Stimulated activated CD8-positive, alpha-beta memory T cell treated with anti-CD3 and anti-CD28 coated beads, Interleukin-7, amount 100 ng/mL, for 48 hours (primary cell): ENCODE measurements around the gene NPEPPS.

Source experiments
- DNase-seq, 2 donors: peaks; one replicate each; pipeline ENCODE4 v3.0.0-alpha.2; 2020; ENCODE audit warnings: low read depth in 1 of 2; ENCODE audit errors: extremely low read depth in 1 of 2

The NPEPPS gene

DNA sequence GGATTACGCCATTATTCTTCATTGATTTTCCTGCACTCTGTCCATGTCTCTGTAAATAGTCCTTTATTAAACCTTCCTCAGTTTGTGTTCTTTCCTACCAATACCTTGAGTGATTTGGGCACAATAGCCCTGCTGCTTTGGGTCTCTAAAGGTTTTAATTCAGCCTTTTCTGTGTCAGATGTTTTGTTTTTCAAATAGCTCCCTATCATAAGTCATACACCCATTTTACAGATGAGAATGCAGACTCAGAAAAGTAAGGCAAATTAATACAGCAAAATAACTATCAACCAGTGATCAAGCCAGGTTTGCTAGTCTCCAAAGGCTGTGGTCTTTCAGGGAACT lies 93.8 kb downstream of the NPEPPS start:
- no peak for DNase-seq

DNA sequence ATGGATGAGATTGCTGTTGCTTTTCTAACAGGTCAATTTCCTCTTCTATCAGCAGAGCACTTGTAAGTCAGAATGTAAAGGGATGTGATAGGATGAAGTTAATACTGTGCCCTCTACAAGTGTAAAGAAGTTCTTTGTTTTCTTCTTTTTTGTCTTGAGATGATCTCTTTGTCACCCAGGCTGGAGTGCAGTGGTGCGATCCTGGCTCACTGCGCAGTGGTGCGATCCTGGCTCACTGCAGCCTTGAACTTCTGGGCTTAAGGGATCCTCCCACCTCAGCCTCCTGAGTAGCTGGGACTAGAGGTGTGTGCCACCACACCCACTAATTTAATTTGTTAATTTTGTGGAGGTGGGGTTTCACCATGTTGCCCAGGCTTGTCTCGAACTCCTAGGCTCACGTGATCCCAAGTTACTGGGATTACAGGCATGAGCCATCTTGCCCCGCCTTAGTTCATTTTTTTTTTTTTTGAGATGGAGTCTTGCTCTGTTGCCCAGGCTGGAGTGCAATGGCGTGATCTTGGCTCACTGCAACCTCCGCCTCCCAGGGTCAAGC lies 97.2 kb downstream of the NPEPPS start:
- DNase-seq, result no peak

DNA sequence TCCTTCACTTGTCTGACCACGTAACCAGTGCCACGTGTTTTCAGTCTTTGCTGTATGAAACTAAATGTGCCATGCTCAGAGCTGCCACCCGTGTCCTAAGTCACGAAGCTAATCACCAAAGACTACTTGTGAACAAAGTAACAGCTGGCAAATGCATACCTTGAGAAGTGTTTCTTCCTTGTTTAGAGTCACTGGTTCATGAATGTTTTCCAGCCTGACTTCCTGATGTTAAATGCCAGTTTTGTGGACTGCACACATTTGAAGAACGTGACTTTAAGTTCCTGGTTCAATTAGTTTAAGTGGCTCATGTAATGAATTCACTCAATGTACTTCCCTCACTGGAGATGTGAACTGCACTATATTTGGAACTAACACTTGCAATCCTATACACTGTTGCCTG lies 98.9 kb downstream of the NPEPPS start:
- no peak for DNase-seq

DNA sequence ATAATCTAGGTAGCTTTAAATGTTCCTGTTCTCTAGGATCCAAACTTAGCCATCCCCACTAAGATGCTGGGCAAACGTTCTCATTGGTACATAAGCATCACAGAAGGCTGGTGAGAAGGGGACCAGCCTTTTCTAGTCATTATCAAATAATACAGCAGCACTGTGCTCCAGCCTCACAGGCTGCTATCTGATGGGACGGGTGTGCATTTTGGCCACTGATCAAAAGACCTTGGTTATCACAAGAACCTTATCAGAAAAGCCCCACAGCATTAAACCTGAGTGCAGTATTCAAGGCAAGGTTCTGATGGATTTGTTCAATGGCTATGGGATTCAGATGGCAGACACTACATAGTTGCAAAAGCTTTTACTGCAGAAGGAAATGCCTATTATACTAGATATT lies 99.7 kb downstream of the NPEPPS start:
- DNase-seq, result no peak

DNA sequence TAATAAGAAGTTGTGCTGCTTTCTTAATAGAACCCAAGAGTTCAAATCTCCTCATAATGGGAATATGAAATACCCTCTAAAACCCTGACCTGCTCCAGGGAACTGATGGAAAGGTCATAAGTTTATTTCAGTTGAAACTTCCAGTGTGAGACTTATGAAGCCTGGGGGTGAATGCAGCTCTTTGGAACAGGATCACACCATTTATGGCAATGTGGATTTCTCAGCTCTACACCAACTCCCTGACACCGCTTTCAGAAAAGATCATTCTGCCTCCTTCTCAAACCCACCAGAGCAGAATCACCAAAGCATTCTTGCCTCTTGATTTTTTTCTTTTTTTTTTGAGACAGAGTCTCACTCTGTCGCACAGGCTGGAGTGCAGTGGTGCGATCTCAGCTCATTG lies 102.1 kb downstream of the NPEPPS start:
- no peak for DNase-seq

DNA sequence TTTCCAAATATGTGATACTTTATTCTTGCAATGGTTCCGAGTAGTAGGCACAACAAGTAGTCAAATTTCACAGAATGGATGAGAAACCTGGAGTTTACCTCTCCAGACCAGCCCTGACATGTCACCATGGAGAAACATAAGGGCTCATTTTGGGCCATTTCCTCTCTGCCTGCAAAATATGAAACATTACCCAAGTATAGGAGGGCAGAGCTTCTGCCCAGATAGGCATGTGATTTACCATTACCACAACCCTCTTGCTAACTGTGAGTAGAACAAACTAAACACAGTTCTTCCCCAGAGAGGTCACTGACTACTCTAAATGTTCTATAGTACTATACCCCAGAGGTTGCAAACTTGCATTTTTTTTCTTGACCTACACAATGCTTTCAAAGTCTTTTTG lies 103.1 kb downstream of the NPEPPS start:
- DNase-seq, result no peak

DNA sequence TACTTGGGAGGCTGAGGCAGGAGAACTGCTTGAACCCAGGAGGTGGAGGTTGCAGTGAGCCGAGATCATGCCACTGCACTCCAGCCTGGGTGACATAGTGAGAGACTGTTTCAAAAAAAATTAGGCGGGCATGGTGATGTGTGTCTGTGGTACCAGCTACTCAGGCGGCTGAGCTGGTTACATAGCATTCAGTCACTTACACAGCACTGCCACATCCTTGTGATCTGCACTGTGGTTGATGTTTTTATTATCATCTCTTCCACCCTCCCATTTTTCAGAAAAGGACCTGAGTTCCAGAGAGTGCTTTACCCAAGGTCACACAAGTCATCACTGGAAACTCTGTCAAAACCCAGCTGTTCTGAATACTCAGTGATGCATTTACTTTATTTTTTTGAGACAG lies 104.0 kb downstream of the NPEPPS start:
- DNase-seq, result no peak

DNA sequence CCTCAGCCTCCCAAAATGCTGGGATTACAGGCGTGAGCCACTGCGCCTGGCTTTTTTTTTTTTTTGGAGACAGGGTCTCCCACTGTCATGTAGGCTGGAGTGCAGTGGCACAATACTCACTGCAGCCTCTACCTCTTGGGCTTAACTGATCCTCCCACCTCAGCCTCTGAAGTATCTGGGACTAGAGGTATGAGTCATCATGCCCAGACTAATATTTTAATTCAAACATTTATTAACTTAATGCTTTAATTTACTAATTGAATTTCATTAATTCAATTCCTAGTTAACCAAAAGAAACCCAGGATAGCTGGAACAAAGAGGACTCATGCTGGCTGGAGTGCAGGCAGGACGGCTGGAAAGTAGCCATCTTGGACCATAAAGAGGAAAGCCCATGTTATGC lies 104.8 kb downstream of the NPEPPS start:
- DNase-seq, result no peak

DNA sequence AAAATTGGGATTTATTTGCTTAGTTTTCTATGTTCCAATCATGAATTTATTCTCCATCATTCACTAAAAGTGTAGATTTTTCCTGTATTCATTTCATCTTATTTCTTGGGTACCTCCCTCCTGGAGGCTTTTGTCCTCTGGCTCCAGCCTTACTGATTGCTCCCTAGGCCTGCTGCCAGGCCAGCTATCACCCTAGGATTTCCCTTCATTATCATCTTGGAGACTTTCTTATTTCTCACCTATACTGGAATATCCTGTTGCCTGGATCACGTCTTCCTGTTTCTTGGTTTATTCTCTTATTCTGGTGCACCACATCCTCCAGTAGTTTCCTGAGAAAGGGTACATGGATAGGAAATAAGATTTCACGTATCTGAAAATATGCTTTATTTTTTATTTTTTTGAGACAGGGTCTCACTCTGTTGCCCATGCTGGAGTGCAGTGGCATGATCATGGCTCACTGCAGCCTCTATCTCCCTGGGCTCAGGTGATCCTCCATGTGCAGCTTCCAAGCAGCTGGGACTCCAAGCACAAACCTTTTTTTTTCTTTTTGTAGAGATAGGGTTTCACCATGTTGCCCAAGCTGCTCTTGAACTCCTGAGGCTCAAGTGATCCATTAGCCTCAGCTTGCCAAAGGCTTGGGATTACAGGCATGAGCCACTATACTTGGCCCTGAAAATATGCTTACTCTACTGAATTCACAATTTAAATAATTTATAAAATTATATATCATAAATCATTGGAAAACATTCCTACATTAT lies 105.5 kb downstream of the NPEPPS start:
- DNase-seq, result no peak

DNA sequence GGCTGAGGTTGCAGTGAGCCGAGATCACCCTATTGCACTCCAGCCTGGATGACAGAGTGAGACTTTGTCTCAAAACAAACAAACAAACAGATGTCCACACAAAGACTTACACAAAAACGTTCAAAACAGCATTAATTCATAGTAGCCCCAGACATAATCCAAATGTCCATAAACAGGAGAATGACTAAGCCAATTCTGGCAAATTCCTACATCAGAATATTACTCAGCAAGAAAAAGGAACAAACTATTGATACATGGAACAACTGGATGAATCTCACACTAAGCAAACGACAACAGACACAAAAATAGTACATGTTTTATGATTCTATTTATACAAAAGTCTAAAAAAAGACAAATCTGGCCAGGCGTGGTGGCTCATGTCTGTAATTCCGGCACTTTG lies 108.0 kb downstream of the NPEPPS start:
- no peak for DNase-seq

DNA sequence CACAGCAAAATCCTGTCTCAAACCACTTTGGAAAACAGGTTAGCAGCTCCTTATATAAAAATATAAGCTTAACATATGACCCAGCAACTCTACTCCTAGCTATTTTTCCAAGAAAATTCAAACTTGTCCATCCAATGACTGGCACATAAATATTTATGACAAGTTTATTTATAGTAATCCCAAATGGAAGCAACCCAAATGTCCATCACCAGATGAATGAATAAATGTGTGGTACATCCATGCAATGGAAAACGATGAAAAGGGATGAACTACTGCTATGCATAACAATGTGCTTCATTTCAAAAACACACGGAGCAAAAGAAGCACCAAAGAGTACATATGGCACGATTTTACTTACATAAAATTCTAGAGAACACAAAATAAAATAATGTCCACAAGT lies 109.2 kb downstream of the NPEPPS start:
- no peak for DNase-seq

DNA sequence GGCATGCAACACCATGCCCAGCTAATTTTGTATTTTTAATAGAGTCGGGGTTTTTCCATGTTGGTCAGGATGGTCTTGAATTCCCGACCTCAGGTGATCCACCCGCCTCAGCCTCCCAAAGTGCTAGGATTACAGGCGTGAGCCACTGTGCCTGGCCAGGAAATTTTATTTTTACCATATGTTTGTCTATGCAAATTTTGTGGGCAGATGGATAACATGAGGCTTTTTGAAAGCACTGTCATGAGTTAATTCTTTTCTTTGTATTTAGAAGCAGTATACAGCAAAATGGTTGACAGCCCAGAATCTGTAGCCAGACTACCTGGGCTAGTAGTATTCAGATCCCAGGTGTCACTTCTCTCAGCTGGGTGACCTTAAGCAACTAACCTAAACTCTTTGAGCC lies 110.3 kb downstream of the NPEPPS start:
- no peak for DNase-seq

DNA sequence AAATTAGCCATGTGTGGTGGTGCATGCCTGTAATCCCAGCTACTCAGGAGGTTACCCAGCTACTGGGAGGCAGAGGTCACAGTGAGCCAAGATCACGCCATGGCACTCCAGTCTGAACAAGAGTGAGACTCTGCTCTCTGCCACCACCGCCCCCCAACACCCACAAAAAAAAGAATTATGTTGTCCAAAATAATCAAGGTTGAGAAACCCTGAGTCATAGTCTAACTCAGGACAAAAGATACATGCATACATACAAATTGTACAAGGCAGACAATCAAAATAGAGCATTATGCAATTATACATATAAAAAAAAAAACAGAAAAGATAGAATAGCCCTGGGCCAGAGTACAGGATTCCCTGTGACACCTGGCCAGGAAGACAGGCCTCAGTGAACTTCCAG lies 112.2 kb downstream of the NPEPPS start:
- DNase-seq, result no peak

DNA sequence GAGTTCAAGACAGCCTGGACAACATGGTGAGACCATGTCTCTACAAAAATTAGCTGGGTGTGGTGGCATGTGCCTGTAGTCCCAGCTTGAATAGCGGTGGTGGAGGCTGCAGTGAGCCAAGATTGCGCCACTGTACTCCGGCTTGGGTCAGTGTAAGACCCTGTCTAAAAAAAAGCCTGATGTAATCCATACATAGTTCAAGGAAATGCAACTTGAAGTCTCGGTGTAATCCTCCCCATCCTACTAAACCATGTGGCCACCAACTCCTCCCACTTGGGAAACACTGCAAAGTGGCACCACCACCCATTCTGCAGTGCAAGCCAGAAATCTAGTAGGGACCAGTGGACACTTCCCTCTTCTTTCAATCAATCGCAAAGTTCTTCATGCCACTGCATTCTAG lies 113.4 kb downstream of the NPEPPS start:
- DNase-seq, result no peak

DNA sequence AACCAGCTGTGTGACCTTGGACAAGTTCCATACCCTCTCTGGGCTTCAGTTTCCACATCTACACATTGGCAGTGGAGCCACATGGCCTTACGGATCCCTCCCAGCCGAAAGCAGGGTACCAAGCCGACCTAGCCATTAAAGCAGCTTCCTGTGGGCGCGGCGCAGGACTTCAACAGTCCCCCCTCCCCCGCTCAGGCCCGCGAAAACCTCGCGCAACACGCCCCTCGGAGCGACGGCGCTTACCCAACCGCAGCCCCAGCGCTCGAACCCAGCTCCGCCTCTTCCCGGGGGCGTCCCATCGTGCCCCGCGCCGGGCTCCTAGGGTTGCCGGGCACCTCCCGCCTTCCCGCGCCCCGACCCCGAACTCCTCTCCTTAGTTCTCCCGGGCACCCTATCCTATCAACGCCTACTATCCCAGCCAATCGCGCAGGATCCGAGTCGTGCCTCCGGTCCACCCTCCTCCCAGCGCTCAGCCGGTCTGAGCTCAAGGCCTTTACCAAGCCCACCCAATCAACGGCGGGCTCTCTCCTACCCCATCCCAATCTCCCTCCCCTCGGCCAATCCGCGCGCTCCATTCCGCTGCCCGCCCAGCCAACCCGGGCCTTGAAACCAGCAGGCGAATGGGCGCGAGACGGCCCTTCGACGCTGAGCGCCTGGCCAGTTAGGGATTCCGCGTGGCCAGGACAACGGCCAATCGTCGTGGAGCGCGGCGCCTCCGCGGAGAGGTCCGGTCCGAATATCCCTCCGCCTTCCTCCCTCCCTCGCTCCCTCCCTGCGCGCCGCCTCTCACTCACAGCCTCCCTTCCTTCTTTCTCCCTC lies 118.5 kb downstream of the NPEPPS start, which contains the start of gene KPNB1:
KPNB1 (plus strand) TSS at position 767 of the 819 bp plus-strand sequence. CDS start 326 bp downstream, outside the sequence.
- DNase-seq, result peak; percentile 97 to 98

DNA sequence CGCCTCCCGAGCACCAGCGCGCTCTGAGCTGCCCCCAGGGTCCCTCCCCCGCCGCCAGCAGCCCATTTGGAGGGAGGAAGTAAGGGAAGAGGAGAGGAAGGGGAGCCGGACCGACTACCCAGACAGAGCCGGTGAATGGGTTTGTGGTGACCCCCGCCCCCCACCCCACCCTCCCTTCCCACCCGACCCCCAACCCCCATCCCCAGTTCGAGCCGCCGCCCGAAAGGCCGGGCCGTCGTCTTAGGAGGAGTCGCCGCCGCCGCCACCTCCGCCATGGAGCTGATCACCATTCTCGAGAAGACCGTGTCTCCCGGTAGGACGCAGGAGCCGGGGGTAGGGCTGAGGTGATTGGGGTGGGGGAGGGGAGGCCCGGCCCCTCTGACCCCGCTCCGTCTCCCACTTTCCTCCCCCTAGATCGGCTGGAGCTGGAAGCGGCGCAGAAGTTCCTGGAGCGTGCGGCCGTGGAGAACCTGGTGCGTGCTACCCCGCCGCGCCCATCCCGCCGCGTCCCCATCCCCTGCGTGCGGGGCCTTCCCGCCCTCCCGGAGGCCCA lies 119.1 kb downstream of the NPEPPS start:
- DNase-seq, result peak in 1 of 2 donors; percentile 21

DNA sequence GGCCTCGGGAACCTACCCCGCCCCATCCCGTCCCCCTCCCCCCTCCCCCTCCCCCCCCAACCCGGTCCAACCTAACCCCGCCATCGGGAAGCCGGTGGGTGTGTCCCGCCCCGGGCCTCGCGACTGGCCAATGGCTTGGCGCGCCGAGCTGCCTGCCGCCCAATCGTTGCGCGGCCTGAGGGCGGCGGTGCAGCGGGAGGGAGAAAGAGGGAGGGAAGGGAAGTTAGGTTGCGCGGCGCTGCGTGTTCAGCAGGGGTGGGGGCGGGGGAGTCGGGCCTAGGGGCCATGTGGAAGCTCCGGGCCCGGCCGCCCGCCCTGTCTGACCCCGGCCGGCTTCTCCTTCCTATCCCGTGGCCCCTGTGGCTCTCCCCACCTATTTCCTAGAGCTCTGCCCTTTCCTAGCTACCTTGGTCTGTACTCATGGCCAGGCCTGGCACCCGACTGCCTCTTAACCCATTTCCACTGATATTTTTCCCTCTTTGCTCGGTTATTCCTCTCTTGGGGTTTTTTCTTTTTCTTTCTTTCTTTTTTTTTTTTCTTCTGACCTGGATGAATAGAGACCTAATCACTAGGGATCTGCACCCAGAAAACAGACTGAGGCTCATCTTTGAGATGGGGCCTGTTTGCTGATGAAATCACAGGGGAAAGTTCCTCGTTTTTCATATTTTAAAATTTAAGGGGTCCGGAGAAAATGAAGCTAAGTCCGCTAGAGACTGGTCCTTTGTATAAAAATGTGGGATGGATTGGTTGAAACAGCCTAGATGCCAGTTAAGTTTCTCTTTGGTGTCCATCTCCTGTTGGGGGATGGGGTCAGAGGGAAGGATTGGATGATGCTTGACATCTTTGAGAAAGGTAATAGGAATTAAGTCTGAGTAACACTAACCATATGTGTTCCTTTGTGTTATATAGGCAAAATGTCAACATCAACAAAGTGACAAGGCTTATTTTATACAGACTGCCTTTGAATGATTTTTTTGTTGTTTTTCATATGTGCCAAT lies 119.9 kb downstream of the NPEPPS start:
- peak; percentile 94 to 95 for DNase-seq

DNA sequence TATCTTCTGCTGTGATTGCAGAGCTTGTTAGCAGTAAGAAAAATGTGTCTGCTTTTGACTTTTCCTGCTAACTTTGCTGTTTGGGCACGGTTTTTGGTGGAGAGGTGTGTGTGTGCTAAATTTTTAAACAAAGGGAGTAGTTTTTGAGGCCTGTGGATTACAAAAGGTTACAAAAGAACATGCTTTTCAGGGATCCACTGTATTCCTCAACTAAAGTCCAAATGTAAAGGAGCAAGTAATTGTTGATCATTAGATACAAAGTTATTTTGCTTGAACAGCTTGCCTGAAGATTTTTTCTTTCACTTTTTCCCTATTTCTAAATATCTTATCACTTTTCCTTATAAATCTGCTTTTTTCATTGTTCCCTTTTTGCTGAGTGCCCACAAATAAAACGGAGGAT lies 120.8 kb downstream of the NPEPPS start:
- DNase-seq, result no peak

DNA sequence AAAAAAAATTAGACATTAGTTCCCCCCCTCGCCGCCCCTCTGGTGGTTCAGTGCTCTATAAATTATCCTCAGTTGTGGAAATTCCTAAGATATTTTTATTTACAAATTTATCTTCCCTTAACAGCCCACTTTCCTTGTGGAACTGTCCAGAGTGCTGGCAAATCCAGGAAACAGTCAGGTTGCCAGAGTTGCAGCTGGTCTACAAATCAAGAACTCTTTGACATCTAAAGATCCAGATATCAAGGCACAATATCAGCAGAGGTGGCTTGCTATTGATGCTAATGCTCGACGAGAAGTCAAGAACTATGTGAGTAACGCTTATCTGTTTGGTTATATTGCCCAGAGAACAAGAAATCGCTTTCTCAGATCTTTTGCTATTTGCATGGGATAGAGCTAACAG lies 121.7 kb downstream of the NPEPPS start:
- no peak for DNase-seq

DNA sequence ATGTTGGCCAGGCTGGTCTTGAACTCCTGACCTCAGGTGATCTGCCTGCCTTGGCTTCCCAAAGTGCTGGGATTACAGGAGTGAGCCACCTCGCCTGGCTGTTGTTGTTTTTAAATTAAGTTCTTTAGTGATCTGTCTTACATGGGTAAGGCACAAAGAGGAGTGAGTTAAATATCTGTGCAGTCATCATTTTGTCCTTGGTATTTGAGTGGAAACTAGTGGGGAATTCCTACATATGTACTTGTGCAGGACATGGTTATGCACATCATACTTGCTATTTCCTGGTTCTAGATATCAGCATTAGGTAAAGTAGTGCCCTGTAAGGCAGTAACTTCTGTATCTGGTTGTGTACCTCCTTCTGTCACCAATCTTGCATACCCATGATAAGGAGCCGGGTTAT lies 122.5 kb downstream of the NPEPPS start:
- DNase-seq, result no peak

DNA sequence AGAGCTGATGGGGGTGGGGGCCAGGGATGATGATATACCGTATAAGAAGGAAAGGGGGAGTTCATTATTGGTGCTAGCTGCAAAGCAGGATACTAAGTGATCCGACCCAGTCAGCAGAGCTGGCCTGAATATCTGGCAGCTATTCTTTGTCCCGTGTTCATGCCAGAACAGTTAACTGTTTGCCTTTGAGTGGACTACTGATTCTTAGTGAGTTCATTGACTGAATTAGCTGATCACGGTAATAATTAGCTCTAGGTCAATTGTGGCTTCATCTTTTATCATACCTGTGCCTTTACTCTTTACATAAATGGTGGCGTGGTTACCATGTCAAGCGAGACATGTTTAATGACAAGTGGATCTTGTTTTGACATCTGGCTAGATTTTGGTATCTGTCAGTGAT lies 124.1 kb downstream of the NPEPPS start:
- no peak for DNase-seq
